Fibroblast of skin of left quadriceps (primary cell): ENCODE data around the gene COL20A1.

Experiments used
- DNase-seq, 2 experiments: peaks; one replicate each; pipeline ENCODE4 v3.0.0-alpha.2; 2013; ENCODE audit warnings: low read depth in 2 of 2

Gene COL20A1

DNA sequence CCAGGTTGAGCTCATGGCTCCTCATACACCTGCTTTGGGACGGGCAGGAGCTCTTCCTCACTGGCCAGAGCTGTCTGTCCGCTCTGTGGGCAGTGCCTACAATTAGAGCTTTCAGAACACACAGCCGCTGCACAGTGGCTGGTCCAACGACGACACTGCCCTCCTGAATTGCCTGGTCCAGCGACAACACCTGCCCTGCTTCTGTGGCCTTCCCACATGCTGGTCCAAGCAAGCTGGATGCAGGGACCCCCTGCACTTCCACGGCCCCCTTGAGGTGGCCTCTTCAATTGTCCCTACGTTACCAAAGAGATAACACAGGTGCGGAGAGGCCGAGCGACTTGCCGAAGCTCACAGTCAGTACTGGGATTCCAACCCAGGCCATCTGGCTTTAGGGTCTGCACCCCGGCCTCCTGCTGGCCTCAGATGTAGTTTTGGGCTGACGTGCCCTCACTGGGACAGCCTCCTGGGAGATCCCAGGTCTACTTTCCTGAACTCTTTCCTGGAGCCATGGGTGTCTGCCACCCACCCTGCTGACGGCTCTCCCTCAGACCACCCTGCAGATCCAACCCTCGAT is 69.5 kb downstream of the COL20A1 start:
- DNase-seq = no peak

DNA sequence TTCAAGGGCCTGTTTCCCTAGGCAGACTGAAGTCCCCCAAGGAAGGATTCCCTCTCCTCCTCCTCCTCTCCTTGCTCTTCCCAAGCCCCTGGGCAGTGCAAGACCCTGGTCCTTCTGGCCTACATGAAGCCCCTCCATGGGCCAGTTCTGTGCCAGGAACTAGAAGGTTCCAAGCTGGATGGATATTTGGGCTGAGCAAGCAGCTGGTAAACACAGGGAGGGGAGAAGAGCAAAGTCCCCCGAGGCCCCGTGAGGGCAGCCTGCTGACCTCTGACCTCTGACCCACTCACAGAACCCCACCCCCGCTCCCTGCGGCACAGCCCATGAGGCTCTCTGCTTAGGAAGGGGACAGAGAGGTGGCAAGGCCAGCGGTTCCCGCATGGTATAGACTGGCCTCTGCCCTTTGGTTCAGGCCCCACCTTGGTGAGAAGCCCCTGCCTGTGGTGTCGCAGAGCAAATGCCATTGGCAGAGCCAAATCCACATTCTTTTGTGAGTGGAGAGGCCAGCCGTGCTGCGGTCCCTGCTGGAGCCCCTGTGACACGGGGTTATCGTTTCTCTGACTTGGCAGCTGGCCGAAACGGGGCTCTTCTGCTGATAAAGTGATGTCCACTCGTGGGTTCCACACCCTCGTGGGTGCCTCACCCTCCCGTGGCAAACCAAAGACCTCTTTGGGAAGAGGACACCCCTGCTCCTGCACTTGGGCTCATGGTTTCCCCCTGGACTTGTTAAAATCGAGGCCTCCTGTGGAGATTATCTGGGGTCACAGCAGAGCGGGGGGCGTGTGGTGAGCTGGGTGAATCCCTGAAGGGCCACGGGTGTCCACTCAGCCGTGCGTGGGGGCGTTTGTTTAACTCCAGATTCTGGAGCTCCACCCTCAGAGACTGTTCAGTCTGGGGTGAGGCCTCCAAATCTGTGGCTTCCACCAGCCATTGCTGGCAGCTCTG is 70.3 kb downstream of the COL20A1 start:
- no peak for DNase-seq

DNA sequence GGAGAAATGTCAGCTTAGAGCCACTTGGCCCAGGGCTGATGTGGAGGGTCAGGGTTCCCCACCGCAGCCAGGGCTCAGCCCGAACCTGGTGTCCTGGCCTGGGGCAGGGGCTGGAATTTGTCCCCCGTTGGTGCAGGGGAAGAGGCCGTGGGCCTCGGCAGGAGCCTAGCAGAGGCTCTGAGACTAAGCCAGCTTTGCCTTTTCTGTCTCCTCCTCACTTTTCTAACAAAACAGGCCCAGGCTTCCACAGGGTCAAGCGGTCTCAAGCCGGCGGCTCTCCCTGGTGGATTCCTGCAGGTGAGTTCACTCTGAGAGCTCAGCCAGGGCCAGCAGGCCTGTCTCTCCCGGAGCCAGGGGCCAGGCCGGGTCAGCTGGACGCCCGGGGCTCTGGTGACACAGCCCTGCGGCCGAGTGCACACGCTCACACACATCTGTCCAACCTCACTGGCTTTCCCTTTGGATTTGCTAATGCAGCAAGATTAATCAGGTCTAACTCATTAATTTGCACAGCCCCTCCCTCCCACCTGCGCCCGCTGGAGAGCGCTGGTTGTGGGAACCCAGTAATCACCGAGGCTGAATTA is 71.1 kb downstream of the COL20A1 start:
- DNase-seq = no peak

DNA sequence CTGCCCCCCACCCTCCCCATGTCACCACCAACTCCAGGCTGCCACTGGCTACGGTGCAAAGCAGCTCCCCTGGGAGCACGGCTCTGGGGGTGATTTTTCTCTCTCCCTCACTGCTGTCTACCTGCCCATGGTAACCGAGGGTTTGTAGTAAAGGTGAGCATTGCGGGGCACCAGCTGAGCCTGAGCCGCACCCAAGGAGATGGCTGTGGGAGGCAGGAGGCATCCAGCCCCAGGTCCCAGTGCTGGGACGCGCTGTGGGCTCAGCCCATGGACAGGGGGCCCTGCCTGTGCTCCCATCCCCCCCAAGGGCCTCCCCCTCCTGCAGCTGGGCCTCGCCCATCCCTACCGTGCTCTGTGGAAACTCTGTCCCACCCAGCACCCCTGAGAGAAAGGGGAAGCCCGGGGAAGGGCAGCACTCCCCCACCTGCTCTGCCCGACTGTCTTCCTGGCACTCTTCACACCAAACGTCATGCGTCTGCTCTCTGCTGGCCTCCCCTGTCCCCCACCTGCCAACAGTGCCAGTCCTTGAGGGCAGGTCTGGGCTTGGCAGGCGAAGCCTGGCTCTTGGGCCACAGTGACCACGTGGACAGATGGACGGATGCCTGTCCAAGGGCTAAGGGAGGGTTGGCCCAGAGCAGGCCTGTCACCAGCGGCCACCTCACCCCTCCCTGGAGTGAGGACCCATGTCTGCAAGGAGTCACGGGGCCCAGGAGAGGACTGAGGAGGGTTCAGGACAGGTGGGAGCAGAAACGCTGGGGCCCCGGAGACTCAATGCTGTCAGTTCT is 72.0 kb downstream of the COL20A1 start:
- no peak for DNase-seq

DNA sequence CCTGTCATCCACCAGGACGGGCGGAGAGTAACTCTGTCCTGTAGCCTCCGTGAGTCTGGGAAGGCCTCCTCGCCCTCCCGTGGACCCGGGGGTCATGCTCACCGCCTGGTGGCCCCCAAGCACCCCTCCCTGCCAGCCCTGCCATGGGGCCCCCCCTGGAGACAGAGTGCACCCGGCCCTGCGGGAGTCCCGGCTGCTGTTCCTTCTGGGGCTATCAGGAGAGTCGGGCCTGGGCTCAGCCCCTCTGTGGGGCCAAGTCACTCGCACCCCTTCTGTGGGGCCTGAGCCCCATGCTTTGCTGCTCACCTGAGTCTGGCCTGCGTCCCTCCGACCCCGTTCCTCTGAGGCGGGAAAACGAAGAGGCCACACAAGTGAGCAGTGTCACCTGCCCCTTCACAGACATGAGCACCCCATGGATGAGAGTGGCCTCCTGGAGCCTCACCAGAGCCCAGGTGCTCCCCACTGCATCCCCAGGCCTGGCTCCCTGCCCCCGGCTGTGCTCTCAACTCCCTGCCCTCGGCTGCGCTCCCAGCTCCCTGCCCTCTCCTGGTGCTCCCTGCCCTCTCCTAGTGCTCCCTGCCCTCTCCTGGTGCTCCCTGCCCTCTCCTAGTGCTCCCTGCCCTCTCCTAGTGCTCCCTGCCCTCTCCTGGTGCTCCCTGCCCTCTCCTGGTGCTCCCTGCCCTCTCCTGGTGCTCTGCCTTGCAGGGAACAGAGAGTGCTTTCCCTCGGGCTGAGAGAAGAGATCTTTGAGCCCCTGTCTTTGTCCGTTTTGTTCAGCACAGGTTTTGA is 72.8 kb downstream of the COL20A1 start:
- no peak for DNase-seq

DNA sequence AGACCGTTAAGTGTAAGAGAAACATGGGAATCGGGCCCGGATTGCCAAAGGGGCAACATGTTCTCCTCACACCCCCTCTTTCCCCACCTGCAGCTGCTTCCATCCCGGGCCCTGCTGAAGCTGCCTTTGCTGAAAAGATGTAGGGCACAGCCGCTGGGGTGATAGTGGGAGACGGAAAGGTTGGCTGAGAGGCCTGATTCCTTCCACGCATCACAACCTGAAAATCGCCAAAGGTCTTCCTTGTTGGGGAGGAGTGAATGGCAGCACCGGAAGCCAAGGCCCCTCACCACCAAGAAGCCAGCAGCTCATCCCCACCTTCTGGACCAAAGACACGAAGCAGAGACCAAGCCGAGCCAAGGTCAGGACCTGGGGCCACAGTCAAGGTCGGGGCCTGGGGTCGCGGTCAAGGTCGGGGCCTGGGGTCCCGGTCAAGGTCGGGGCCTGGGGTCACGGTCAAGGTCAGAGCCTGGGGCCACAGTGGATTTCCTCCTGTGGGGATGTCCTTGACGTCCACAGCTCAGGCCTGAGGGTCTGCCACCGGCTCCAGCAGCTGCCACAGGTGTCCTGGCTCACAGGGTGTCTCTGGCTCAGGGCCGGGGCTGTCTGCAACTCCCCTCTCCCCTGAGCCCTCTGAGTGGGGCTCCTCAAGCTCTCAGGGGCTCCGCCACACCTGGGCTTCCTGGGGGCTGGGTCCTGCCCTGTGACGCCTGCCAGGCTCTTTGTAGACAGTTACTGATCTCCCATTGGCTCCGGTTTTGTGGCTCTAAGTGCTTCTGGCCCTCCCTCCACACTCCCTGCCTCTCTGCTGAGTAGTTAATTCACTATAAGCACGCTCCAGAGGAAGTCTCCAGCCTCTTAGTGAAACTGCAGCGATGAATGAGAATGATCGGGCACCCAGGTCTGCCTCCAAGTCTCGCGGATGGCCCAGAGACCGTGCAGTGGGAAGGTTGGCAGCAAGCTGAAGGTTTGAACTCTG is 73.7 kb downstream of the COL20A1 start:
- no peak for DNase-seq

DNA sequence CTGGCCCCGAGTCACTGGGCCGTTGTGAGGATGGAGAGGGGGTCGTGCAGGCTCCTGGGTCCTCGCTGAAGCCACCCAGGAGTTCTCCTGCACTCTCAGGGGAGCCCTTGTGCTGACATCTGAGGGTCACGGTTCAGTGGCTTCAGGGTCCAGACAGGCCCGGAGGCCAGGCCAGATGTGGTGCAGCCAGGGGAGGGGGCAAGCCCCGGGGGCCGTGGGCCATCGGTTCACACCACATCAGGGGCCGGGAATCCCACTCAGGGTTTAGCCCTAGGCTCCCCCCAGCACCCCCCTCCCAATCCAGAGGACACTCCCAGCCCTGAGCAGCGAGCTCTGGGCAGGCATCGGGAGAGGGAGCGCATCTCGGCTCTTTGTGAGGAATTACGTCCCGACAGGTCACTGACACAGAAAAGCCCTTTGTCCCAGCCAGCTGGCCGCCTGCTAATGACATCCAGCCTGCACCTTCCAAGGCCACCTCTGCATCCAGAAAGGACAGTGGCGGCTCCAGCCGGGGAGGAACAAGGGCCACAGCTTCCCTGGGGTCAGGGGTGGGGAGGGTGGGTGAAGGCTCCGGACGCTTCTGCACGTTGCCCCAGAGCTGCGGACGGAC is 74.6 kb downstream of the COL20A1 start:
- DNase-seq = no peak

DNA sequence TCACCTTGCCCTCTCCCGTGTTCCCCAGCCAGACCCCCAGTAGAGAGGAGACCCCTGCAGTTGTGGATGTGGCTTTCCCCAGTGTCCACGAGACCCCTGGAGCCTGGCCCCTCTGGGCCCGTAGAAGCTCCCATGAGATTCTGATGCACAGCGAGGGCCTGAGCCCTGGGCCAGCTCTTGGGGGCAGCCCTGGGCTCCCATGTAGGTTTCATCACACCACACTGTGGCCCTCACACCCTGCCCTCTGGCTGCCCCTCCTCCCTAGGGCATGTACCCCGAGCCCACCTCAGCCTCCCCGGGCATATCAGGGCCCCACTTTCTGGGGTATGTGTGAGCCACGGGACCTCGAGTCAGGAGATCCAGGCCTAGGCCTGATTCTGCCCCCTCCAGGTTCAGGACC is 75.2 kb downstream of the COL20A1 start:
- DNase-seq = no peak

DNA sequence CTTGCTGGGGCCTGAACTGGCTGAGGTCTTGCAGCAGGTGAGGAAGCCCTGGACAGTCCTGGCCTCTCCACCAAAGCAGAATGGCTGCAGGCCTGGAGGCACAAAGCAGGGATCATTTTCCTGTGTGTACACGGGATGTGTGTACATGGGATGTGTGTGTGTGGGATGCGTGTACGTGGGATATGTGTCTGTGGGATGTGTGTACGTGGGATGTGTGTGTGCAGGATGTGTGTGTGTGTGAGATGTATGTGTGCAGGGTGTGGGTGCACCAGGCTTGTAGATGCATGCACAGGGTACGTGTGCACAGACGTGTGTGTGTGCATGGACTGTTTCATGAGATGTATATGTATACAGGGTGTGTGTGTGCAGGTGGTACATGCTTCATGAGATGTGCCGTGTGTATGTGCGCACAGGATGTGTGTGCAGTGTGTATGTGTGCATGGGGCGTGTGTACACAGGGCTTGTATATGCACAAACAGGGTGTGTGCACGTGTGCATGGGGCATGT is 76.1 kb downstream of the COL20A1 start:
- DNase-seq = no peak

DNA sequence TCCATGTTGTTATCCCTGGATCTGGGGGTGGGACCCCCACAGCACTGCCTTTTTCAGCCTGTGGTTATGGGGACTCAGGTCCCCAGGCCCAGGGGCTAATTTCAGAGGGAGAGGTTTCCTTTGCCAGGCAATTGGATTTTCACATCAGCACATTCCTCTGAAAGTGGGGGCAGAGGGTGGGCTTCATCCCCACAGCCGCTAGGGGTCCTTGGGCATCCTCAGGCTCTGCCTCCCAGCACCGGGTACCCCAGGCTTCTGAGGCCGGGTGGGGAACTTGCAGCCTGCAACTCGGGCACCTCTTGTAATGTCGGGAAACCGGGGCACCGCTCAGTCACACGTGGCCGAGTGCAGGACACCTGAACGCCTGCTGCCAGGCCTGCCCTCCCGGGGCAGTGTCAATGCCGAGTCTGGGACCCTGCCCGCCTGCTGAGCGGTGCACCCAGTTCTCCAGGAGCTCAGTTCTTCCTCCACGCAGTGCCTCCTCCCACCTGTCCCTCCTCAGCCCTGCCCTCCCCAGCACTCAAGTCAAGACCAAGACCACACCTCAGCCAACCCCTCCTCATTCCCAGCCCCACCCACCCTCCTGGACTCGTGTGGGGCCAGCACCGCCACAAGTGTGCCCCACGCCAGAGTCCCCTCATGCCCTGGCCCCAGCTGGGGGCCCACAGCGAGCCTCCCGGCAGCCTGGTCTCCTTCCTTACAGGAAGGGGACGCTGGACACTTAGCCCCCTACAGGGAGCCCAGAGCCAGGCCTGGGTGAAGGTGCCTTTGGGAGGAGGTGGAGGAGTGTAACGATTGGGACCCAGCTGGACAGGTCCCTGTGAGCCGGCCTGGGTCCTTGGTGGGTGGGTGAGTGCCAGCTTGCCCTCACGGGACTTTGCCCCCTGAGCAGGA is 77.0 kb downstream of the COL20A1 start:
- no peak for DNase-seq

DNA sequence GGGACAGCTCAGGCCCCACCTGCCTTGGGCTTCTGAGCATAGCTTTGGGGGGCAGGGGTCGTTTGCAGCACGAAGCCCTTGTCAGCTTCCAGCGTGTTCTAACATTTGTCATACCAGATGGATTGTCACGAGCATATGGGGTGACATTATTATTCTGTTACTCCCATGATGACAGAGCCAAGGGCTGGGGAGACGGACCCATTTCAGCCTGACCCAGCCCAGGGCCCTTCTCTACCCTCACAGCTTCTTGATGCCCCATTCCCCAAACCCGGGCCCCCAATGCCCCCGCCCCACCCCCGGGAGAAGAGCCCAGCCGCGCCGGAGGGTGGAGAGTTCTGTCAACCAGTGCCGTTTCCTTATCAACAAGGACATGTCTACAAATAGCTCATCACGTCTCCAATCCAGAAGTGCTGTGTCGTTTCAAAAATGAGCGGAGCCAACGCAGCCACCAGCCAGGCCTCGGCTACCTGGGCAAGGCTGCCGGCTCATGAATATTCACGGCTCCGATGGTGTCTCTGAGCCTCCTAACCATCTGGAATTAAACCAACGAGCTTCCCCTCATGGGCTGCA is 77.7 kb downstream of the COL20A1 start:
- no peak for DNase-seq

DNA sequence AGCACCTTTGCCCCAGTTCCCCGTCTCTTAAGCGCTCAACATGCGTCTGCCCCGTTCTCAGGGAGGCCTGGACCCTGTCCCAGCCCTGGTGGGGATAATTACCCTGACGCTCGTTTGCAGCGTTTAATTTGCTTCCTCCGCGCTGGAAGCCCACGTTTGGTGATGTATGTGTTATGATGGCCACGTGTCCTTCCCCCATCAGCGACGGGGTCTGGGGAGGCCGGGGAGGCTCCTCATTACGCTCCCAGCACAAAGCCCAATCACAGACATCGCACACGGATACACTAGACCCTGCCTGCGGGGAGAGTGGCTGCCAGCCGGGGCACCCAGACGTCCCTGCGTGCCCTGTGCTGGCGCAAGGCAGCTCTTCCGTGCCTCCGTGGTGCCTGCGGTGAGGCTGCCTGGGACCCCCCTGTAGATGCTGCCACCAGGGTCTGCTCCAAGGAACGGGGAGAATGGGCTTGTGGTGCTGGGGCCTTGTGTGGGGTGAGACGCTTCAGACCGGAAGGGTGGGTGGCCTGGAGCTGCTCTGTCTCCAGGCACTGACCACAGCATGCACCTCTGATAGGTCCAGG is 78.4 kb downstream of the COL20A1 start:
- DNase-seq = no peak

DNA sequence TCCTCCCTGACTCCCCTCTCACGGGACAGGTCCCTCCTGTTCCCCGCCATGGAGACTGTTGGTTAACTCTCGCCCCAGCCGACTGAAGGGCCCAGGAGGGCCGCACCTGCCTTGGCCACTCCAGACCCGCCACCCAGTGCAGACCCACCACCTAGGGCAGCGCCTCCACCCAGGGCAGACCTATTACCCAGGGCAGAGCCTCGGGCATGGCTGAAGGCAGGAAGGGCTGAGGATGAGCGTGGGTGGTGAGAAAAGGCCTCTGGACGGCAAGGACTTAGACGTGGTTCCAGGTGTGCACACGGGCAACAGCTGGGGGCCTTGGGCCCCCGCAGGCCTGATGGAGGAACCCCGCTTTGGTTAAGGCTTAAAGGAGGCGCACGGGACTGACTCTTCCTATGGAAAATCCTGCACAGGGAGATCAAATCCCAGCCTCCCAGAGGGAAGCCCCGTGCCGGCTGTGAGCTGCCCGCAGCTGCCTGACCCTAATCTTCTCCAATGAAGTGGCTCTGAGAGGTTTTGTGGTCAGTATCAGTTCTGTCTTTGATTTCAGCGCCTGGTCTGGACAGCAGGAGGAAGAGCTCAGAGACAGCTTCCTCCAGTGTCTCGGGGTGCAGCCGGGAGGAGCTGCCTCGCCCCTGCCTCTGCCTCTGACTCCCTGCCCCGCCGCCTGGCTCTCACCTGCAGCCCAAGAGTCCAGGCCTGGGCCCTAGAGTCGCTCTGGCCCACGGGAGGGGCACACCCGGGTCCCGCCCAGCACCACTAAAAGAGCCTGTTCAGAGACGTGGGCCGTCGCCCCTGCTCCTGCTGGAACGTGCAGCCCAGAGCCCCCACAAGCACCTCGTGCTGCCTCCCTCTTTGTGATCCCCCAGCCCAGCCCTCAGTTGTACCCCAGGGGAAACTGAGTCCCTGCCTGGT is 80.2 kb downstream of the COL20A1 start:
- no peak for DNase-seq

DNA sequence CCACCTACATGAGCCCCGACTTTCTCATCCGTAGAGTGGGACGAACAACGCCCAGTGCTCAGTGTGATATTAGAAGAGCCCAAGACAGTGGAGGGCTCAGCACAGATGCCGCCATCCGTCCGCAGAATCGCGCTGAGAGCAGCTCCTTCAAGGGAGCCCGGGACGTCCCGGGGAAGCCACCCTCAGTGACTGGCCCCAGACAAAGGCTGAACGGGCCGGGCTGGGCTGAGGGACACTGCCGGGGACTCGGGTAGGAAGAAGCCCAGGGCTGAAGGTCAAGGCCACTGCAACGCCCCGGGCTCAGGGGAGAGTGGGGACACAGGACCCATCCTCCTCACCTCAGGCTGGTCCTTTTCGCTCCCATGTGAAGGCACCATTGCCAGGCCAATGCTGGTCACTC is 81.0 kb downstream of the COL20A1 start:
- DNase-seq = no peak

DNA sequence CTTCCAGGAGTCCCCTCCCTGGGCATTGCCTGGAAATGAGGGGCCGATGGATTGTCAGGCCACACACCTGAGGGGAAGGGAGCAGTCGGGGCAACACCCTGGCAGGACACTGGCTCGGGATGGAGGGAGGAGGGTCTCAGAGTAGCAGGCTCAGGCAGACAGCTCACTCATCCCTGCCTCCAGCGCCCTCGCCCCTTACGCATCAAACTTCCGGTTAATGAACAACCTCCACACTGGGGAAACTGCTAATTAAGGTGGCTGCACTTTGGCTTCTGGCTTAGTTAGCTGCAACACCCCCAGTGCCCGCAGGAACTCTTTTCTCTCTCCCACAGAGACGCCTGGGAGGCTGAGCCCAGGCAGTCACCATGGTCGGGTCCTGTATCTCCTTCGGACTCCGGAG is 81.5 kb downstream of the COL20A1 start:
- DNase-seq = no peak

DNA sequence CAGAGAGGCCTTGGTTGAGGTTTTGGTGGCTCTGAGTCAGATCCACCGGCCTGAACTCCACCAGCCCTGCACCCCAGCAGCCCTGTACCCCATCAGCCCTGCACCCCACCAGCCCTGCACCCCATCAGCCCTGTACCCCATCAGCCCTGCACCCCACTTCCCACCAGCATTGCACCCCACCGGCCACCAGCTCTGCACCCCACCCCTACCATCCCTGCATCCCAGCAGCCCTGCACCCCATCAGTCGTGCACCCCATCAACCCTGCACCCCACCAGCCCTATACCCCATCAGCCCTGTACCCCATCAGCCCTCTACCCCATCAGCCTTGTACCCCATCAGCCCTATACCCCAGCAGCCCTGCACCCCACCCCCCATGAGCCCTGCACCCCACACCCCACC is 82.5 kb downstream of the COL20A1 start:
- no peak for DNase-seq
